HG03135 (cell line): Measurements from ENCODE around the gene EIF3J.
"Not testable (repeated sequence)": the region's sequence is repeated elsewhere in the genome, so short reads cannot be mapped to it uniquely, and the experiment has no call there.

Experiments used
- ATAC-seq: cut with Tn5 transposase; IDR thresholded peaks from one replicate; pipeline ENCODE4 v1.9.1; 2021; ENCODE audit warnings: mild to moderate bottlenecking, moderate library complexity; ENCODE audit not compliant: unreplicated experiment

The EIF3J gene

DNA sequence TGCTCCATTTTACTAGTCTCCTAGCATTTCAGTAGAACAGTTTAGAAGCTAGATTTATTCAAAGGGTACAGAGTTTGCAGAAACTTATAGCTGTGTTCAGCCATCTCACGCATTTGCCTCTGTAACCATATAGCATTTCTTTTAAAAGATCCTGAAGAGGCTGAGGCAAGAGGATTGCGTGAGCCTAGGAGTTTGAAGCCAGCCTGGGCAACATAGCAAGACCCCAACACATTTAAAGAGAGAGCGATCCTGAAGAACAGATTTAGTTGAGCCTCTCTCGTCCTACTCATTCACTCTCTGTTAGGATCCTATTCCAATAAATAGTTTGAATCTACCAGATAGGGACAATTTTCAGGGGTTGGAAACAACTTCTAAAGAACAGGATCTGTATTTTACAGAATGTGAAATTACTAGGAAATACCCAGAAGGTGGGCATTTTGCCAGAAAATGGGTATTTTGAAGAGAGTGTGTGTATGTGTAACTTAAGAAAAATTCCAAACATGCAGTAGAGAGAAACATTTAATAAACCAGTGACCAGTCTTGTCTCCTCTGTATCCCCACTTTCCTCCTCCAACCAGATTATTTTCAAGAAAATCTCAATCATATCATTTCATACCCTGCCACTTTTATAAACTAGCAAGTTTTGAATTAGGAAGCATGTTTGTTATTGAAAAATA, 4.5 kb downstream of the EIF3J start:
- no peak for ATAC-seq

DNA sequence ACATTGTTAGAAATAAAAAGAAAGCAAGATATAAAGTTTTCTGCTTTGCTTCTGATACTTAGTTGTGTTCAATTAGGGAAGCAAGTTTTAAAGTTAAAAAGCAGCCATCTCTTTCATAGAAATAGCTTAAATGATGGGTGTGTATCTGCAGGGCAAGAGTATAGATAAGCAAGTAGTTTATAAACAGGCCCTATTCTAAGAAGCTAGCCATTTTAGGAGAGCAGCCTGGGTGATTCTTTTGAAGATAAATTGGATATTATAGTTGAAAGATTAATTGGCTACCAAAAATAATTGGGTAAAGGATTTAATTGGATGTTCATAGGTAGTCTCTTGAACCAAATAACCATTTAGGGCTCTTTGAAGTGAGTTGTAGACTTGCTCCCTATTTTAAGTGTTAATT, 5.6 kb downstream of the EIF3J start:
- no peak for ATAC-seq

DNA sequence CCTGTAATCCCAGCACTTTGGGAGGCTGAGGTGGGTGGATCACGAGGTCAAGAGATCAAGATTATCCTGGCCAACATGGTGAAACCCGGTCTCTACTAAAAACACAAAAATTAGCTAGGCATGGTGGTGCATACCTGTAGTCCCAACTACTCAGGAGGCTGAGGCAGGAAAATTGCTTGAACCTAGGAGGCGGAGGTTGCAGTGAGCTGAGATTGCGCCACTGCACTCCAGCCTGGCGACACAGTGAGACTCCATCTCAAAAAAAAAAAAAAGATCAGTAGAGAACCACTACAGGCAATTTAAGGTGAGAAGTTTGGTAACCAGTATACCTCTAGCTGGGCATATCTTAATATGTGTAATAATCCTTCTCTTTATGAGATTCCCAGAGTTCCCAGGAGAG, 7.8 kb downstream of the EIF3J start:
- ATAC-seq: not testable (repeated sequence)

DNA sequence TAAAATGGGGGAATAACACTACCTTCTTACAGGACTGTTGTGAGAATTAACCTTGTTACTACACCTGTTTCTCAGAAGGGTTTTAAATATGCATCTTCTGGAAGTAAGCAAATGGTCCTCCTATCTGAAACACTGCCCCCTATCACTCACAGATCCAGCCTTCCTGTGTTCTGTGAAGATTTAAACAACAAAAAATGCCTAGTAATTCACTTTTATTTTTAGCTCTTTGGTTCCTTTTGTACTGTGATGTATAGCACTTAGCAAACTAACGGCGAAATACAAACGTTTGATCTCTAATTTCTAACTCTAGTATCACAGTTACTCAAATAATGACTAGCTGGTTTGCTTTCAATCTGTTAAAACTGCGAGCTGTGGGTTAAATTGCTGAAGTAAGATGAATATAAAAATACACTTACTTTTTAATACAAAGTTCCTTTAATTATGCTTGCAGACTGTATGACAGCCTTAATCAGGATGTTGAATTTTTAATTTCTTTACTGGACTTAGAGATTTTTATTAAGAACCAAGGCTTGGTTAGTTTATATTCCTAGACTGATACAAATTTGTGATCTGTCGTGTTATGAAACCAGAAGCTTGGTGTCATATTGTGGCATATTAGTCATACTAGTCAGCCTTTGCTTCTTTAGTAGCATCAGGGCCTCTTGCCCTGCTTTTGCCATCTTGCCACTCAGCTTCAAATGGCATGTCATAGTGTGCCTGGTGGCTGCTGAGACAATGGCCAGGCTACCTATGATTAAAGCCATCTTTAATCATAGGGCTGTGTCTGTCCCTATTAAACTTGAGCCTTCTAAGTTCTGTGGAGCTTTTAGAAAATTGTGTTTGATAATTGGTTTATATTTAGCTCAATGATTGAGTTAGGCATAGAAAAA, 9.2 kb downstream of the EIF3J start:
- peak; percentile 61 for ATAC-seq

DNA sequence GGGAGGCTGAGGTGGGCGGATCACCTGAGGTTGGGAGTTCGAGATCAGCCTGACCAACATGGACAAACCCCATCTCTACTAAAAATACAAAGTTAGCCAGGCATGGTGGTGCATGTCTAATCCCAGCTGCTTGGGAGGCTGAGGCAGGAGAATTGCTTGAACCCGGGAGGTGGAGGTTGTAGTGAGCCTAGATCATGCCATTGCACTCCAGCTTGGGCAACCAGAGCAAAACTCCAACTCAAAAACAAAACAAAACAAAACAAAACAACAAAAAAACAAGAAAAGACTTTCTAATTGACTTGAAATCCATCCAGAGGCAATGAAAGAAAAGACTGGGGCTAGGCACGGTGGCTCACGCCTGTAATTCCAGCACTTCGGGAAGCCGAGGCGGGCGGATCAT, 12.2 kb downstream of the EIF3J start:
- not testable (repeated sequence) for ATAC-seq

DNA sequence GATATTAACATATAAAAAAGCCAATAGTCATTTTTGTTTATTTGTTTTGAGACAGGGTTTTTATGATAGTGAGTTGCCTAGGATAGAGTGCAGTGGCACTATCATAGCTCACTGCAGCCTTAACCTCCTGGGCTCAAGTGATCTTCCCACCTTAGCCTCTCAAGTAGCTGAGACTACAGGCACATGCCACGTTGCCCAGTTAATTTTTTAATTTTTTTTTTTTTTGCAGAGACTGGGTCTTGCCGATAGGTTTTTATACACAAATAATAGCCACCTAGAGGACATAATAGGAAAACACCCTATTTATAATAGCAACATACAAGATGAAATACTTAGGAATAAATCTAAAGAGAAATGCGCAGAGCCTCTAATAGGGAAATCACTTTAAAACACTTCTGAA, 13.3 kb downstream of the EIF3J start:
- ATAC-seq: no peak

DNA sequence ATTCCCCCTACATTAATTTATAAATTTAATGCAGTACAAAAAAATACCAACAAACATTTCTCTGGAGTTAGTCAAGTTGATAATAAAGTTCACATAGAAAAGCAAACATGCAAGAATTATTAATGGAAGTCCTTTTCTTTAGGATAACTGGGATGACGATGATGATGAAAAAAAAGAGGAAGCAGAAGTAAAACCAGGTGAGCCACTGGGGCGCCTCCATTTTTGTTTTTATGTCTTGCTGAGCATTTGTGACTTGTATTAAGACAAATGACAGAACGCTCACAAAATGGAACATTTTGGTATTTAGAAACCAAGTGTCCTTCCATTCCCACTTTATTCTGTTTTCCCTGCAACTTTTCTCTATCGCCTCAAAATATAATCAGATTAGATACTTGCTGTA, 13.8 kb downstream of the EIF3J start:
- ATAC-seq: no peak

DNA sequence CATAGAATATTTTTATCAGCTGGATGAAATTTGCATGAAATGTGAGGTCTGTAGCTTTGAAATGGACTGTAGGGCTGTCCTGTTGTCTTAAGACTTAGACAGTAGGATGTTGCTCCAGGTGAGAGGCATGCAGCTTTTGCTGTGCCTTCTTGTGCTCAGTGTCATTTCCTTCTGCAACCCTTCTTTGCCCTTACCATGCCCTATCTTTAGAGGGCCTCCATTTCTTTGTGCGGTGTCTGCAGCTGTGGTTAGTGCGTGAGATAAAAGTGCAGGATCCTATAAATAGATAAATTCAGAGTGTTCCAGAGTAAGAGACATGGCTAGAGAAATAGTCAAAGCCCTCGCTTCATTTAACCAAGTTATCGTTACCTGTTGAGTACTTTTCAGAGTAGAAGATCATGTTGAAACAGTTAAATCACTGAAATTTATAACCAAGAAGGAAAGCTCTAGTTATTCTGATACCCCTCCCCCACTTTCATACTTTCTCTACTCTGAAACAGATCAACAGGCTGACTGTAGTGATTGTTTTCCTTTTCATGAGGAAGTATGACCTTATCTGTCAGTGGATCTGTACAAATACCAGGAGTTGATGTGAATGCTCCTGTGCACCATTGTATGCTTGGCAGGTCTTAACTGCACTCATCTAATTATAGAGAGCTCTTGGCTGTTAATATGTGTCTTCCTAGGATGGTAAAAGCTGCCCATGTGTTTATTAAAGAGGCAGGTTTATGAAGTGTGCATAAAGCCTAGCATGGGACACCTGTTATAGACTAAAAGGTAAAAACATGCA, 18.2 kb downstream of the EIF3J start:
- no peak for ATAC-seq

DNA sequence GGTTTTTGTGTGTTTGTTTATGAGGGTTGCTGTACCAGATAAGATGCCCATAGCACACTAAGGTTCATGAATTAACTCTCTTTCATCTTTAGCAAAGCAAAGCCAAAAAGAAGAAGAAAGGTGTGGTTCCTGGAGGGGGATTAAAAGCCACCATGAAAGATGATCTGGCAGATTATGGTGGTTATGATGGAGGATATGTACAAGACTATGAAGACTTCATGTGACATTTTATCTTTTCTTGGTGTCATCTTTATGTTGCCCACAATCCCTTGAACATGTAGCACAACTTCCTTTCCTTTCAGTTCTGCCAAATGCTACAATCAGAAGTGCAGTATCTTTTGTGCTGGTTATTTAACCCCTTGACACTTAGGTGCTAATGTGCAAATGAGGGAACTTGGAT, 24.0 kb downstream of the EIF3J start:
- not testable (repeated sequence) for ATAC-seq

DNA sequence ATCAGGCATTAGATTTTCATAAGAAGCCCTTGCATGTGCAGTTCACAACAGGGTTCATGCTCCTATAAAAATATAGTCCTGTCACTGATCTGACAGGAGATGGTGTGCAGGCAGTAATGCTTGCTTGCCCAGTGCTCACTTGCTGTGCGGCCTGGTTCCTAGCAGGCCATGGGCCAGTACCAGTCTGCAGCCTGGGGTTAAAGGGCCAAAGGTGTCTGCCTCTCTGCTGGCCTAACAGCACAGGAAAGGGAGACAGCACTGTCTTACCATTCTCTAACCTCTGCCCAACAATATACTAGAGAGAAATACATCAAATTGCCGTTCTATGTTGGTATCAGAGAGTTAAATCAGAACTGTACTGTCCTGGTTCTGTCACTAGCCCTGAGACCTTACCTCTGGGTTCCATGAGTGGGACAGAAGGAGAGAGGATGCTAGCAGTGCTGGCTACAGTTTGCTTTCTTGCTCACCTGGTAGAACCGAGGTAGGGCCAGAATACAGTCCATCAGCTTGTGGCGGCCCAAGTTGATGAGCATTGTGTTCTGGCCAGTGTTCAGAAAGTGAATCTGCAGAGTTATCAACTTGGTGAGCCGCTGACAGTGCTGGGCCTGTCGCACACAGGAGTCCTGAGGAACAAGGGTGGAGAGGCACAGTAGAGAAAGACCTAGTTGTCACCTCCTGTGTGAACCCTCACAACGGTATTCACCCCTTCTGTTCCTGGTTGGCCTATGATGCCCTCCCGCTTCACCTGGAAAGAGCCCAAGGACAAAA, 28.6 kb downstream of the EIF3J start:
- ATAC-seq: no peak

DNA sequence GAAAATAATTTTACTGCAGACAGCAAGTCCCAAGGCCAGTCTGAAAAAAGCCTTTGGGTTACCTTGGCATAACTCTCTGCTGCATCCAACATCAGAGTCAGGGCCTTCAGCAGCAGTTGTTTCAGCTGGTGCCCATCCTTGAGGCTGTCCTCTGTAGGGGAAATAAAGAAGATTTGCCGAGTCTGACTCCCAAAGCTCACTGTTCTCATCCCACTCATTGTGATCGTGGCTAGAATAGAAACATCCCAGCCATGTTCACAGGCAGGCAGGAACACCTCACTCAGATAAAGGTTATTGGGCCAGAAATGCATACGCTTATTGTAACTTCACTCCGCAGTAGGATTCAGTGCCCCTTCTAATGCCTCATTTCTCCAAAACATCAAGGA, 29.2 kb downstream of the EIF3J start:
- ATAC-seq: no peak

DNA sequence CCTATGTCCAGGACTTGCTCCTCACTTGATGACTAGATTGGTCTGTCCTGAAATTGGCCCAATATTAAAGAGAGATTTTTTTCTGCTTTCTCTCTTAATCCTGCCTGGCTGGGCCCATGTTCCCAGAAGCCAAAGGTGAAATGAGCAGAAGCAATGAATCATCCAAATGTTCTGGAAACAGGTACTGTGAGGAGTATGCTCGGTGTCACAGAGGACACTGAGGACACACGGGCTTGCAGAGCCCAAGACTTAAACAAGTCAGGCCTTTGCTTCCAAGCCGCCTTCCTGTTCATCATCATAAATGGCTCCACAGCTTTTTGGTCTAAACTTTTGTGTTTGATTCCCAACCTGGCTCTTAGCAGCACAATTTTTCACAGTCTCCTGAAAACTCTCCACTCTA, 31.4 kb downstream of the EIF3J start:
- no peak for ATAC-seq

DNA sequence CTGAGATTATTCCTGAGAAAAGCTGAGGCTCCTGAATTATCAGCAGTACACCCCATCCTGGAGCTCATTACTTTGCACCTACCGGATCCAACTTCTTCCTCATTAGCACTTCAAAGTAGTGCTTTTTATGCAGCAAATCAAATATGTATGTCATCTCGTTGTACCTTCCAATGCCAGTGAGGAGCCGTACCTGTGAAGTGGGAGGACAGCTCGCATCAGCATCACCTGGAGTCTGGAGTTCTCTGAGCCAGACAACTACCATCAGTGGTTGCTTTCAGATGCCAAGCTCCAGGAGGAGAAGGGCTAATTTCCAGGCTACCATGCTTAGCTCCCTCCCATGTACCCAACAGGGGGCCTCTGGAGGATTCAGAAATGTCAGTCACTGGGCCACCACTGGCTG, 32.4 kb downstream of the EIF3J start:
- ATAC-seq: no peak

DNA sequence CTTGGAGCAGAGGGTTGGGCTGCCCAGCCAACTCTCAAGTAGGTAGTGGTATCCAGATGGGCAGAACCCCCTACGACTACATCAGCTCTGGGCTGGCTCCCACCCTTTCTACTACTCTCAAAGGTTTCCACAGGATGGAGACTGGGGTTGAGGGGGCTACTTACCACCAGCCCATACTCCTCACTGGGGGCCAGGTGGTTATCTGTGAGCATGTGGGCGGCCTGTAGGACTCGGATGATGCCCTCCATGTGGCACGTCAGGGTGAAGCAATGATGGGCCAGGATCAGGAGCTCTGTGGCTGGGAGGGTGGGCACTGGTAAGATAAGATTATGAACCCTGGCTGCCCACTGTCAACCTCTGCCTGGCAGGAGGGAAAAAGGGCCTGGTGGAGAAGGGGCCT, 33.4 kb downstream of the EIF3J start:
- ATAC-seq: no peak

DNA sequence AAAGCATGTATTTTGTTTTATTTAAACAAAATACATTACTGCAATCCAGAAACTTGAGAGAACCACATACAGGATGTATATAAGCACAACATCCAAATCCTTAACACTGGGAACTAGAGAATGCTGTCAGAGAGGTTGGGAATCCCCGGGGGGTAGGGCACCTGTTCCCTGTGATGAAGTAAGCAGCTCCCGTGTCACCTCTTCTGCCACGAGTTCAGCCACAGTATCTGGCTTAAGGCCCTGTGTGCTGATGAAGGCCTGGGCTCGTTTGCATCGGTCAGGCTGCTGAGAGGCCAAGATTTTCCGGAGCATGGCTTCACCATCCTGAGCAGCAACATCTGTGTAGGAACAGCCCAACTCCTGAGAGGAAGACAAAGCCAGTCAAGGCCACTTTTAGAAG, 36.4 kb downstream of the EIF3J start:
- ATAC-seq: no peak

DNA sequence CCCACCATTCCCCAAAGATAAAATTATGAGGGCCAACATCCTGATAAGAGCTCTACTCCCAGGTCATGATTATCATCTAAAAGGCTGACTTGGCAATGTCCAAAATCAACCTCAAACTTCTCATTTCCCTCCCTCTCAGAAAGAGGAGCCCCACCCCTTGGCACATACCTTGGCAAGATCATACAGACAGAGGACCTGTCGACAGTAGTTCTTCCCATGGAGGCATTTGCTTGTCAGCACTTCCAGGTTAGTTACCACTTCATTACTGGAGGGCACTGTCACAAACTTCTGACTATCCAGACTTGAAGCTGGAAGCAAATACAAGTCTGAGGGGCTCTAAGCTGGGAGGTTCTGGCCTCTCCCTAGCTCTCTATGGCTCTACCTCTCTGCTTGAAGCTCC, 37.8 kb downstream of the EIF3J start:
- ATAC-seq: no peak

DNA sequence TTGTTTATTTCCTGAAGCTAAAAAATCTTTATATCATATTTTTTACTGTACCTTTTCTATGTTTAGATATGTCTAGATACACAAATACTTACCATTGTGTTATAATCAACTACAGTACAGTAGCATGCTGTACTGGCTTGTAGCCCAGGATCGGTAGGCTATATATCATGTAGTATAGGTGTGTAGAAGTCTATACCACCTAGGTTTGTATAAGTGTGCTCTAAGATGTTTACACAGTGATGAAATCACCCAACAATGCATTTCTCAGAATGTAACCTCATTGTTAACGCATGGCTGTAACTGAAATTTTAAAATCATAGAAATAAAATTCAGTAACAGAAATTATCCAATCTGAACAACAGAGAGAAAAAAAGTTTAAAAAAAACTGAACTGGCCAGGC, 43.2 kb downstream of the EIF3J start:
- no peak for ATAC-seq

DNA sequence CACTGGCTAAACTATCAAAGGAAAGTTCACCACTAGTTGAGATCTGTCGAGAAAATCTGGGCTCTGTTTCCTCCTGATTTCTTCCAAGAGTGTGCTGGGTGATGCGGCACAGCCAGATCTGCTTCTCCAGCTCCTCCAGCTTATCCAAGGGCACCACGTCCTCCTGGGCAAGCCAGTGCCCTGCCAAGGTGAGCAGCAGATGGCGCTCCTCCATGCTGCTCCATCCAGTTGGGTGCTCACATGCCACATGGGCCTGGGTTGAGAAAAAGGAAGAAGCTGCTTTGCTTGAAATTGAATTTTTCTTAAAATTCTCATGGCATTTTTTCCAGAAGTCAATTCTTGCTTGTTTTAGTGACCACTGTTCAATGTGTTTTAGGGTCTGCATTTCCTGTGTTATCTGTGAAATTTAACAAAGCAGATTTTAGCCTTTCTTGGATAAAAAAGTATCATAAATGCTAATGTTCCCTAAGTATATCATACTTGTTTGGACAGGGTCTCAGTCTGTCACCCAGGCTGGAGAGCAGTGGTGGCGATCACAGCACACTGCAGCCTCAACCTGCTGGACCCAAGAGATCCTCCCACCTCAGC, 47.3 kb downstream of the EIF3J start:
- ATAC-seq: no peak

DNA sequence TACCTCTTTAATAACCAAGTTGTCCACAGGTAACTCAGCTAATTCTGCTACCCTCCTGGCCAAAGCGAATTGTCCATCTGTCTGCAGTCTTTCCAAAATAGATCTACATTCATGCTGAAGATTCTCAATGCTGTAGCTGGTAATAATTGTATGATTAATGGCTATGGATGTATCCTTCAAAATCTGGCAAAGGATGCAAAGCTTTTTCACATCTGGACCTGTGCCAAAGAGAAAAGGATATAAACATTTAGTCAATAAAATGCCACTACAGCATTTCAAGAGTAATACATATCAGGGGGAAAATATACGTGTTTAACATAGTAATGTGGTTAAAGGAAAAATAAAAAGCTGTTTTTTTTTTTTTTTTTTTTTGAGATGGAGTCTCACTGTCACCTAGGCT, 48.7 kb downstream of the EIF3J start:
- no peak for ATAC-seq

DNA sequence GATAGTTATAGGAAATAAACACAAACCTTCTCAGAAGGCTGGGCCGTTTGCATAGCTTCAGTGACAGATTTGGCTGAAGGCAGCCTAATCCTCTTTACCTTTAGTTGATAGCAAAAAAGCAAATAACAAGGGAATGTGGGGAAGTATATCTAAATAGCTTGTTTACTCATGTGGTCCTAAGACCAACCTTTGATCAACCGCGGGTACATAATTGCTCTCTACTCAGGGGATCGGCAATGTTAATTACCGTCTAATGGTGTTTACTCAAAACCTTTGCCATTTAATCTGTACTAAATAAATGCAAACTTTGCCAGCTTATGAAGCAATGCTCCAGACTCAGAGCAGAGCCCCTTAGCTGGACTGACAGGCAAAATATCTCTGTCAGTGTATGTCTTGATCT, 51.6 kb downstream of the EIF3J start:
- no peak for ATAC-seq

DNA sequence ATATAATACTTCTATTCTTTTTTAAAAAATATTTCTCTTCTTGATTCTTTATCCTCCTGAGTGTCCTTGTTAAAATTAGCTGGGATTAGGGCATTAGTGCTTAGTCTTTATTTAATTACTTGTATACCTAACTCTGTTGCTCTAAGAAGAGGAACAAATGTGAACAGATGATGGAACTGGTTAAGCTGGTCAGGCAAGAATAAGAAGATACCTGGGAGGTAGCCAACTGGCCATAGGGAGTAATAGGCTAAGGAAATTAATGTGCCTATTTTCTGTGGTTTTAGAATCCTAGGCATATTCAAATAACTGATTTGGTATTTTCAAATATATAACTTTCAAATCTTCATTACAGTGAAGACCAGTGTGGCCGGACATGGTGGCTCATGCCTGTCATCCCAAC, 54.4 kb downstream of the EIF3J start:
- ATAC-seq: no peak
